H1 (cell line): ENCODE measurements around the gene WWC2. TPM values are rescaled to one million over a fixed set of nuclear protein-coding genes. Genes with fewer than 3 reads are reported as not detected.

Experiments used
- CTCF ChIA-PET: fragments of 300-600 bp; sonication (Branson Sonifier 250); formaldehyde crosslinking; loops from one replicate; lab custom pipeline; 2021; ENCODE audit not compliant: partially characterized antibody; lab: Charles Lee
- POLR2A ChIA-PET: fragments of 300-600 bp; sonication (Branson Sonifier 250); formaldehyde crosslinking; loops from one replicate; lab custom pipeline; 2021; ENCODE audit warnings: inconsistent platforms; ENCODE audit not compliant: partially characterized antibody; lab: Charles Lee
- DNase-seq, 2 experiments: peaks; one replicate each; pipeline versions ENCODE4 v3.0.0 to v3.0.0-alpha.2; 2010 to 2022; ENCODE audit warnings: low spot score in 2 of 2, low read depth in 1 of 2, mixed read lengths in 1 of 2
- FAIRE-seq: peaks from 2 replicates; lab custom pipeline; 2011; peaks lifted over from hg19 to GRCh38; lab: Jason Lieb, UNC
- H2AFZ ChIP-seq: 2 replicates; pipeline ENCODE4 v1.8.1; 2012; ENCODE audit warnings: low read length, inconsistent platforms
- H2AK5ac ChIP-seq: 2 replicates; pipeline ENCODE4 v1.6.1; 2013; ENCODE audit warnings: low read depth, low read length
- H2BK120ac ChIP-seq: replicated peaks from 2 replicates; pipeline ENCODE3; 2013; ENCODE audit warnings: low read depth, low read length, inconsistent platforms
- H2BK12ac ChIP-seq: 2 replicates; pipeline ENCODE4 v1.6.1; 2013; ENCODE audit warnings: low read depth, low read length
- H2BK15ac ChIP-seq: 2 replicates; pipeline ENCODE4 v1.6.1; 2013; ENCODE audit warnings: low read length
- H2BK20ac ChIP-seq: 2 replicates; pipeline ENCODE4 v1.6.1; 2013; ENCODE audit warnings: low read length
- H2BK5ac ChIP-seq: 2 replicates; pipeline ENCODE4 v1.6.1; 2013; ENCODE audit warnings: low read depth, low read length
- H3K14ac ChIP-seq: 2 replicates; pipeline ENCODE4 v1.6.1; 2013; ENCODE audit warnings: inconsistent platforms; ENCODE audit not compliant: insufficient read length
- H3K18ac ChIP-seq: 2 replicates; pipeline ENCODE4 v1.6.1; 2013; ENCODE audit warnings: low read length; ENCODE audit errors: extremely low read depth
- H3K23ac ChIP-seq: 2 replicates; pipeline ENCODE4 v1.6.1; 2013; ENCODE audit warnings: inconsistent platforms; ENCODE audit not compliant: insufficient read length
- H3K23me2 ChIP-seq: 2 replicates; pipeline ENCODE4 v1.6.1; 2013; ENCODE audit warnings: low read depth, low read length
- H3K27ac ChIP-seq: 2 replicates; pipeline ENCODE4 v1.6.1; 2011; ENCODE audit warnings: low read depth, low read length, inconsistent platforms
- H3K27me3 ChIP-seq, 4 experiments: replicated peaks in 1 of 4; 1 replicate in 1 of 4; 2 replicates in 3 of 4; pipeline versions ENCODE4 v1.6.1 to v1.8.1; 2011 to 2013; ENCODE audit warnings: low read length in 3 of 4, mild to moderate bottlenecking in 3 of 4, inconsistent platforms in 2 of 4, mixed read lengths in 2 of 4, moderate library complexity in 1 of 4; ENCODE audit not compliant: control insufficient read depth in 3 of 4, insufficient read depth in 3 of 4; ENCODE audit errors: extremely low read depth in 1 of 4
- H3K36me3 ChIP-seq, 4 experiments: 2 replicates each; pipeline versions ENCODE4 v1.6.1 to v1.8.1; 2011 to 2013; ENCODE audit warnings: mild to moderate bottlenecking in 4 of 4, low read length in 3 of 4, moderate library complexity in 2 of 4, control low read depth in 1 of 4, inconsistent platforms in 1 of 4; ENCODE audit not compliant: insufficient read depth in 4 of 4, control insufficient read depth in 2 of 4
- H3K4ac ChIP-seq: replicated peaks from 2 replicates; pipeline ENCODE3; 2013; ENCODE audit warnings: low read length, low read depth, mixed read lengths, inconsistent platforms; ENCODE audit not compliant: insufficient read length
- H3K4me1 ChIP-seq, 4 experiments: replicated peaks in 1 of 4; 1 replicate in 1 of 4; 2 replicates in 3 of 4; pipeline versions ENCODE4 v1.6.1 to v1.8.1; 2011 to 2013; ENCODE audit warnings: low read length in 3 of 4, inconsistent platforms in 2 of 4, mixed read lengths in 1 of 4; ENCODE audit not compliant: insufficient read depth in 4 of 4, control insufficient read depth in 3 of 4
- H3K4me2 ChIP-seq, 2 experiments: 2 replicates each; pipeline versions ENCODE4 v1.6.1 to v1.8.1; 2011 to 2013; ENCODE audit warnings: low read depth in 2 of 2, low read length in 2 of 2, control low read depth in 1 of 2, inconsistent platforms in 1 of 2, mild to moderate bottlenecking in 1 of 2; ENCODE audit not compliant: insufficient read depth in 1 of 2
- H3K4me3 ChIP-seq, 4 experiments: fragments of 200-600, 300-600 bp in 1 of 4; sonication (generic), shearing (Covaris generic), sonication (Bioruptor Twin) in 1 of 4; 2 replicates each; pipeline versions ENCODE4 v1.5.1 to v1.8.1; 2011 to 2016; ENCODE audit warnings: low read length in 4 of 4, low read depth in 3 of 4, control low read depth in 2 of 4, inconsistent platforms in 2 of 4, mild to moderate bottlenecking in 2 of 4, mixed read lengths in 1 of 4, moderate library complexity in 1 of 4; ENCODE audit not compliant: insufficient read depth in 2 of 4; ENCODE audit errors: extremely low read depth in 1 of 4
- H3K56ac ChIP-seq: replicated peaks from 2 replicates; pipeline ENCODE3; 2013; ENCODE audit warnings: low read depth, mild to moderate bottlenecking, mixed read lengths, low read length, inconsistent platforms; ENCODE audit not compliant: insufficient read length
- H3K79me1 ChIP-seq: 2 replicates; pipeline ENCODE4 v1.6.1; 2013; ENCODE audit warnings: low read depth, low read length, control low read depth
- H3K79me2 ChIP-seq, 2 experiments: 2 replicates each; pipeline versions ENCODE4 v1.6.1 to v1.8.1; 2012 to 2013; ENCODE audit warnings: low read length in 2 of 2, mild to moderate bottlenecking in 2 of 2, inconsistent platforms in 1 of 2; ENCODE audit not compliant: insufficient read depth in 2 of 2, control insufficient read depth in 1 of 2
- H3K9ac ChIP-seq, 4 experiments: replicated peaks in 1 of 4; 1 replicate in 1 of 4; 2 replicates in 3 of 4; pipeline versions ENCODE4 v1.6.1 to v1.8.1; 2011 to 2013; ENCODE audit warnings: low read depth in 3 of 4, low read length in 3 of 4, control low read depth in 2 of 4, mild to moderate bottlenecking in 2 of 4, moderate library complexity in 2 of 4, inconsistent platforms in 1 of 4; ENCODE audit errors: extremely low read depth in 1 of 4
- H3K9me3 ChIP-seq, 2 experiments: 2 replicates each; pipeline versions ENCODE4 v1.6.1 to v1.8.1; 2012 to 2013; ENCODE audit warnings: mild to moderate bottlenecking in 2 of 2, moderate library complexity in 2 of 2, control low read depth in 1 of 2, inconsistent platforms in 1 of 2, low read depth in 1 of 2, low read length in 1 of 2, mixed read lengths in 1 of 2; ENCODE audit not compliant: insufficient read depth in 2 of 2
- H4K20me1 ChIP-seq, 2 experiments: replicated peaks in 1 of 2; 2 replicates each; pipeline versions ENCODE3 to v1.8.1; 2011 to 2013; ENCODE audit warnings: inconsistent platforms in 2 of 2, low read length in 2 of 2, mild to moderate bottlenecking in 1 of 2; ENCODE audit not compliant: insufficient read depth in 2 of 2, control insufficient read depth in 1 of 2
- H4K5ac ChIP-seq: 2 replicates; pipeline ENCODE4 v1.6.1; 2013; ENCODE audit warnings: low read length, low read depth, mixed read lengths, inconsistent platforms; ENCODE audit not compliant: insufficient read length
- H4K8ac ChIP-seq: 2 replicates; pipeline ENCODE4 v1.8.0; 2013; ENCODE audit warnings: mild to moderate bottlenecking, moderate library complexity, low read length, inconsistent platforms; ENCODE audit not compliant: insufficient read depth; ENCODE audit errors: extremely low read depth
- H4K91ac ChIP-seq: replicated peaks from 2 replicates; pipeline ENCODE3; 2013; ENCODE audit warnings: low read length, mixed read lengths, inconsistent platforms; ENCODE audit not compliant: insufficient read length
- SAP30 ChIP-seq: fragments of 300-600 bp; sonication (generic); IDR thresholded peaks from 2 replicates; pipeline ENCODE4 v1.7.1; 2012; ENCODE audit warnings: low read length, moderate library complexity, mild to moderate bottlenecking, inconsistent platforms; ENCODE audit not compliant: insufficient read depth, insufficient replicate concordance
- WGBS, 2 experiments: shearing (Covaris generic) in 1 of 2; methylation state at CpG; one replicate each; pipeline versions ENCODE4 v1.1.6 to v1.1.7; 2013 to 2015; ENCODE audit warnings: low lambda C conversion rate in 2 of 2, mixed read lengths in 2 of 2, inconsistent platforms in 1 of 2, low coverage in 1 of 2, missing lambda C conversion rate in 1 of 2; ENCODE audit not compliant: insufficient replicate concordance in 2 of 2, insufficient coverage in 1 of 2, insufficient read length in 1 of 2; ENCODE audit errors: extremely low coverage in 1 of 2, missing lambda C conversion rate in 1 of 2; 5-methylcytosine and 5-hydroxymethylcytosine counted together
- polyA plus RNA-seq, 7 experiments: library from polyadenylated mRNA; depleted of rRNA in 3 of 7; stranded (reverse) in 5 of 7; unstranded in 2 of 7; fragments of >200 nt in 5 of 7; fragments of 200-250 nt in 2 of 7; gene quantifications; 1 replicate in 5 of 7; 2 replicates in 1 of 7; 4 replicates in 1 of 7; pipeline versions ENCODE4 v1.2.1 to v1.2.3, GENCODE V29; 2011 to 2013; ENCODE audit warnings: missing spikeins in 2 of 7, mixed read lengths in 2 of 7
- total RNA-seq: library from RNA; stranded (reverse); fragmentation: NEBNext Ultra II Directional; extraction: Animal tissue kit (Norgen Biotek cat#: 25700); gene quantifications from 2 replicates; pipeline ENCODE4 v1.2.1, GENCODE V29; 2021

The WWC2 gene
- total and polyA plus RNA-seq, 2 of the 8 experiments (the other 6 are each of a cell fraction or from before 2014, with no cell fraction given): 17.6 to 135 TPM

GRCh38 chr4:183164963-183165362 is 65.9 kb downstream of the WWC2 start:
- H2BK12ac ChIP-seq: no peak overlapping the region
- H4K91ac ChIP-seq: no peak overlapping the region
- H4K8ac ChIP-seq: no peak overlapping the region
- no peaks in the 10 kb centered on the region for H3K23me2 ChIP-seq
- no peak overlapping the region for H3K18ac ChIP-seq
- no peak overlapping the region for H2AFZ ChIP-seq
- no peak overlapping the region for H3K56ac ChIP-seq
- no peak overlapping the region for H2BK5ac ChIP-seq
- DNase-seq (no peak), FAIRE-seq (no peak)
- POLR2A ChIA-PET: interaction anchor here (0.7 to 1.6 kb wide), 4 partner anchors 12 to 18 kb away, joined by 3 to 4 read pairs (median 3); no protein-coding TSS in a partner anchor
- H4K5ac ChIP-seq: no peak overlapping the region
- peaks cover 0 to 10% (median 4%) of the 10 kb centered on the region in 4 experiments; a peak in 3 of 7 replicates for H3K4me1 ChIP-seq
- no peak overlapping the region for H2BK20ac ChIP-seq
- H3K9me3 ChIP-seq: no peaks in the 10 kb centered on the region
- H3K14ac ChIP-seq: no peak overlapping the region
- CTCF ChIA-PET: interaction anchor here (1.1 kb wide), 1 partner anchor 28 kb away, joined by 3 read pairs; no protein-coding TSS in a partner anchor
- no peak overlapping the region for H2BK120ac ChIP-seq
- no peak overlapping the region for H3K23ac ChIP-seq
- H3K4ac ChIP-seq: no peak overlapping the region
- no peak overlapping the region for H3K4me3 ChIP-seq
- H3K27ac ChIP-seq: no peak overlapping the region
- no peak overlapping the region for H2AK5ac ChIP-seq
- H4K20me1 ChIP-seq: peaks cover 4% of the 10 kb centered on the region in 2 experiments
- H3K27me3 ChIP-seq: no peaks in the 10 kb centered on the region
- H3K4me2 ChIP-seq: no peak overlapping the region
- no peaks in the 10 kb centered on the region for H3K36me3 ChIP-seq
- no peak overlapping the region for H3K9ac ChIP-seq
- WGBS, 2 experiments: 86% methylated on average over 1 of the region's 1 CpG; no CpG with 5 or more reads in 1 of the 2 experiments
- H2BK15ac ChIP-seq: no peak overlapping the region
- peaks cover 6 to 98% of the 10 kb centered on the region in 2 experiments for H3K79me2 ChIP-seq
- H3K79me1 ChIP-seq: peaks cover 7% of the 10 kb centered on the region; the same call in 1 of the 2 replicates
- no peak for TF ChIP-seq SAP30
